Colonic mucosa (tissue), 4 donors: ENCODE measurements around the gene TESK2. TPM values are rescaled to one million over a fixed set of nuclear protein-coding genes. Genes with fewer than 3 reads are reported as not detected.

Experiments
- DNase-seq: peaks from one replicate; pipeline ENCODE4 v3.0.0-alpha.2; 2020
- H3K27ac ChIP-seq: fragments of 200-600 bp; one replicate; pipeline ENCODE4 v1.8.0; 2021
- H3K27me3 ChIP-seq: fragments of 200-600 bp; one replicate; pipeline ENCODE4 v1.8.0; 2021
- H3K36me3 ChIP-seq: fragments of 200-600 bp; one replicate; pipeline ENCODE4 v1.8.0; 2021
- H3K4me1 ChIP-seq: fragments of 200-600 bp; one replicate; pipeline ENCODE4 v1.8.0; 2021; ENCODE audit warnings: mild to moderate bottlenecking
- H3K4me3 ChIP-seq: fragments of 200-600 bp; one replicate; pipeline ENCODE4 v1.8.0; 2021
- H3K9ac ChIP-seq, 2 donors: one replicate each; pipeline ENCODE4 v1.7.0; 2013; ENCODE audit warnings: control low read depth in 2 of 2, low read depth in 2 of 2, low read length in 2 of 2
- H3K9me3 ChIP-seq: fragments of 200-600 bp; one replicate; pipeline ENCODE4 v1.8.0; 2021
- CTCF ChIP-seq: fragments of 200-600 bp; IDR thresholded peaks from one replicate; pipeline ENCODE4 v1.8.0; 2022; ENCODE audit warnings: antibody characterized with exemption, mild to moderate bottlenecking
- intact Hi-C: fragments of 100-400 bp; cut with DNase I; formaldehyde crosslinking; loops from one replicate; pipeline ENCODE4 v1.14.1; 2022
- total RNA-seq, 2 donors: library from RNA; stranded (reverse); fragmentation: NEBNext Ultra II Directional in 1 of 2; extraction: Animal tissue kit (Norgen Biotek cat#: 25700) in 1 of 2; gene quantifications; one replicate each; pipeline ENCODE4 v1.2.1, GENCODE V29; 2021
- donor health status: healthy.
- donor health status: DM: no; HTN: no; CAD: no.
- donor health status: DM: no; HTN: no; CAD: no.

TESK2 gene
- total RNA-seq, 2 donors from 2014 or later: 11.3 to 15.3 TPM

GRCh38 chr1:45446530-45446929 is 44.4 kb downstream of the TESK2 start:
- H3K36me3 ChIP-seq: no peaks in the 10 kb centered on the region
- intact Hi-C loops: no loop called here
- DNase-seq: no peak
- H3K27me3 ChIP-seq: no peaks in the 10 kb centered on the region
- H3K9ac ChIP-seq: no peak overlapping the region
- no peaks in the 10 kb centered on the region for H3K4me1 ChIP-seq
- no peak overlapping the region for H3K27ac ChIP-seq
- H3K4me3 ChIP-seq: no peak overlapping the region
- no peak for TF ChIP-seq CTCF
- H3K9me3 ChIP-seq: no peaks in the 10 kb centered on the region

- no peaks in the 10 kb centered on the region for H3K4me1 ChIP-seq
- no peak overlapping the region for H3K9ac ChIP-seq
- no peak for DNase-seq
- TF ChIP-seq CTCF: no peak
- intact Hi-C loops: no loop called here
- no peak overlapping the region for H3K27ac ChIP-seq
- no peaks in the 10 kb centered on the region for H3K36me3 ChIP-seq
- no peaks in the 10 kb centered on the region for H3K27me3 ChIP-seq
- no peak overlapping the region for H3K4me3 ChIP-seq
- no peaks in the 10 kb centered on the region for H3K9me3 ChIP-seq
Measured at GRCh38 chr1:45444609-45445131, 46.3 kb downstream of the TESK2 start.

GRCh38 chr1:45443580-45444446 is 47.1 kb downstream of the TESK2 start:
- H3K36me3 ChIP-seq: no peaks in the 10 kb centered on the region
- no peaks in the 10 kb centered on the region for H3K9me3 ChIP-seq
- no peak overlapping the region for H3K27ac ChIP-seq
- H3K4me3 ChIP-seq: no peak overlapping the region
- no peak for TF ChIP-seq CTCF
- H3K9ac ChIP-seq: no peak overlapping the region
- H3K27me3 ChIP-seq: no peaks in the 10 kb centered on the region
- no peak for DNase-seq
- intact Hi-C loops: loop anchor here (2.0 kb wide), 1 partner anchor 15 kb away; no protein-coding TSS in a partner anchor
- no peaks in the 10 kb centered on the region for H3K4me1 ChIP-seq

GRCh38 chr1:45442272-45442671 is 48.7 kb downstream of the TESK2 start:
- no peak overlapping the region for H3K4me3 ChIP-seq
- TF ChIP-seq CTCF: no peak
- H3K36me3 ChIP-seq: no peaks in the 10 kb centered on the region
- H3K27me3 ChIP-seq: no peaks in the 10 kb centered on the region
- intact Hi-C loops: loop anchor here (2.0 kb wide), 1 partner anchor 17 kb away; no protein-coding TSS in a partner anchor
- H3K9ac ChIP-seq: no peak overlapping the region
- no peaks in the 10 kb centered on the region for H3K4me1 ChIP-seq
- no peak overlapping the region for H3K27ac ChIP-seq
- DNase-seq: no peak
- H3K9me3 ChIP-seq: no peaks in the 10 kb centered on the region

- Histone ChIP-seq H3K27ac (no peak overlapping the region), H3K36me3 (no peaks in the 10 kb centered on the region), H3K9me3 (no peaks in the 10 kb centered on the region), H3K4me3 (no peak overlapping the region), H3K4me1 (no peaks in the 10 kb centered on the region), H3K27me3 (no peaks in the 10 kb centered on the region), H3K9ac (no peak overlapping the region)
- intact Hi-C loops: no loop called here
- no peak for DNase-seq
- no peak for TF ChIP-seq CTCF
Measured at GRCh38 chr1:45437323-45437722, 53.6 kb downstream of the TESK2 start.
